ENCODE data around the gene PDIA5.

DNA sequence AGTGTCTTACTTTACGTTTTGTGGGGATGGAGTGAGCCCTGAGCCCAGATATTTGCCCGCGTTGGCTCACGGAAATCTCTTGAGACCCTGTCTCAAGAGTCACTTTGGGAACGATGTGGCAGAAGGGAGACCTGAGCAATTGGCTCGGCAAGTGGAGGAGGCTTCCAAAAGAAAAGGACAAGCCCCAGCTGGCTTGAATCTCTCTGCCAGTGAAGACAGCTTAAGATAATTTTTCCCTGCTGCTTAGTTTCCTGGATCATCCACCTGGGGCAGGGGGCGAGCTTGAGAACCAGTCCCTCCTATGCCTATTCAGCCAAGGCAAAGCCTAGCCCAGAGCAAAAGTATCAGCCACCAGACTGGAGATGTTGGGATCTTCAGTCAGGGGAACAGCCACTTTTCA, 135.6 kb downstream of the PDIA5 start:
- no peak for TF ChIP-seq CTCF (conservative IDR thresholded peaks at IDR 0.05; ENCODE audit: low read depth, low read length)
- TF ChIP-seq EZH2 (IDR thresholded peaks at IDR 0.05; ENCODE audit: borderline replicate concordance, low read depth, low read length, poor library complexity, severe bottlenecking), result no peak

Data from A673 (cell line).